GM04503 (cell line): ENCODE measurements around the gene GOLIM4.
"Not testable (repeated sequence)": the region's sequence is repeated elsewhere in the genome, so short reads cannot be mapped to it uniquely, and the experiment has no call there.

Experiments used
- DNase-seq: peaks from one replicate; pipeline ENCODE4 v3.0.0-alpha.2; 2012; ENCODE audit warnings: low read depth

Gene GOLIM4

DNA sequence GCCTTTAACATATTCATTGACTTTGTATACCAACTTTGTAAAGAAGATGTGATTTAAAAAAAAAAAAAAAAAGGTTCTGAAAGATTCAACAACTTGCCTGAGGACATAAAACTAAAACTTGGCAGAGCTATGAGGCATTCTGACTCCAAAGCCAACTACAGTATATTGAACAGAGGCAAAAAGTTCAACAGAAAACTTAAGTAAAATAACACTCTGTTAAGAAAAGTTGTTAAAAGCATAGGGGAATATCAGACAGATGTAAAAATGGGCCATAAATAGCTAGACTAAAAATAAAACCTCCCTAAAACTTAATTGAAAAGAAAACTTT is 23.4 kb downstream of the GOLIM4 start:
- DNase-seq, result no peak

GRCh38 chr3:168071591-168072322 is 24.0 kb downstream of the GOLIM4 start:
- DNase-seq, result peak; percentile 93

GRCh38 chr3:168070919-168071318 is 24.8 kb downstream of the GOLIM4 start:
- no peak for DNase-seq

DNA sequence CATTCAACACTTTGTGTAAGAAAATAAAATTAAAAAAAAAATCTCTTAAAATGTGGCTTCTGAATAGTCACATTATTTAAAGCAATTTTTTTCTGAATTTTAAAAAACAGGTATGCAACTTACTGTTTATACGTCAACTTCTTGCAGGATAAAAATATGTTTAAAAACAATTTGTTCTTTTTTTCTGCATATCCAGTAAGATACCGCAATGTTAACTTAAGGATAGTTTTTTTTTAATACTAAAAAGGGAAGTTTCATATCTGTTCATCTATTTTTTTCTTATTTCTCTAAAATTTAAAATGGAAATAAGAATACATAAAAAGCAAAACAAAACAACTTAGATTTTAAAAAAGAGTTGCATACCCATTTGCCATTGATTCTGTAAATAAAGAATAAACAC is 27.4 kb downstream of the GOLIM4 start:
- DNase-seq, result no peak

GRCh38 chr3:168066882-168067281 is 28.8 kb downstream of the GOLIM4 start:
- DNase-seq, result no peak

GRCh38 chr3:168065569-168065968 is 30.2 kb downstream of the GOLIM4 start:
- no peak for DNase-seq

GRCh38 chr3:168063122-168063521 is 32.6 kb downstream of the GOLIM4 start:
- no peak for DNase-seq

- DNase-seq, result no peak
Measured at GRCh38 chr3:168062679-168063078, 33.0 kb downstream of the GOLIM4 start.

- DNase-seq, result no peak
Measured at GRCh38 chr3:168061332-168061996, 34.3 kb downstream of the GOLIM4 start.

- DNase-seq, result no peak
Measured at GRCh38 chr3:168060317-168060716, 35.4 kb downstream of the GOLIM4 start.

DNA sequence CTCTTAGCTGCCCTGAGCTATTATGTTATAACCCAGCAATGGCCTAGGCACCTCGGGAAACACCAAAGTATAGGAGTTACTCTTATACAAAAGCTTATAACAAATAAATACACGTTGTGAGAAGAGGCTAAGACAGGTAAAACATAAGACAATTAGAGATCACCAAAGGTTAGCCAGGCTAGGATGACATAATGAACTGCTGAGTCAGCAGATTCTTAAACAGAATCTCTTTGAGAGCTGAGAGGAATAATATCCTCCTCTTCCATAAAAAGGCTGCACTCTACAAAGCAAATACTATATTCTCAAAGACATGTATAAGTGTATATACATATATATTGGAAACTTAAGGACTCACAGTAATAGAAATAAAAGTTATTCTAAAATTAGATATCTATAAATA is 37.2 kb downstream of the GOLIM4 start:
- no peak for DNase-seq

DNA sequence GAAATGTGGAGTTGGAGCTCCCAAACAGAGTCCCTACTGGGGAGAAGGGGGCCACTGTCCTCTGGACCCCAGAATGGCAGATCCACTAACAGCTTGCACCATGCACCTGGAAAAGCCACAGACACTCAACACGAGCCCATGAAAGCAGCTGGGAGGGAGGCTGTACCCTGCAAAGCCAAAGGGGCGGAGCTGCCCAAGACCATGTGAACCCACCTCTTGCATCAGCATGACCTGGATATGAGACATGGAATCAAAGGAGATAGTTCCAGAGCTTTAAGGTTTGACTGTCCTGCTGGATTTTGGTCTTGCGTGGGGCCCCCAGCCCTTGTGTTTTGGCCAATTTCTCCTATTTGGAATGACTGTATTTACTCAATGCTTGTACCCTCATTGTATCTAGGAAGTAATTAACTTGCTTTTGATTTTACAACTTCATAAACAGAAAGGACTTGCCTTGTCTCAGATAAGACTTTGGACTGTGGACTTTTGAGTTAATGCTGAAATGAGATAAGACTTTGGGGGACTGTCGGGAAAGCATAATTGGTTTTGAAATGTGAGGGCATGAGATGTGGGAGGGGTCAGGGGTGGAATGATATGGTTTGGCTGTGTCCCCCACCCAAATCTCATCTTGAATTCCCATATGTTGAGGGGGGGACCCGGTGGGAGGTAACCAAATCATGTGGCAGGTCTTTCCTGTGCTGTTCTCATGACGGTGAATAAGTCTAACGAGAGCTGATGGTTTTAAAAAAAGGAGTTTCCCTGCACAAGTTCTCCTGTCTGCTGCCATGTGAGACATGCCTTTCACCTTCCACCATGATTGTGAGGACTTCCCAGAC is 39.1 kb downstream of the GOLIM4 start:
- not testable (repeated sequence) for DNase-seq

DNA sequence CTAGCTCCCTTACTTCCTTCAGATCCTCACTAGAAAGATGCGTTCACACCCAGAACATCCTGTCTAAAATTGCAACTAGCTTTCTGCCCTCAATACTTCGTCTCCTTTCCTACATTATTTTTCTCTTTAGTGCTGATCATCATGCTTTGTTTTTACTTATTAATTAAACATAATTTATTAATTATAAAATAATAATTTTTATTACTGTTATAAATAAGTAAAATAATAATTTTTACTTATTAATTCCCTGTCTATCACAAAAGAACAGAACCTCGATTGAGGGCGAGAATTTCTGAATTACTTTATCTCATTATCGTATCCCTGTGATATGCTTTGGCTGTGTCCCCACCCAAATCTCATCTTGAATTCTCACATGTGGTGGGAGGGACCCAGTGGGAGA is 41.3 kb downstream of the GOLIM4 start:
- DNase-seq, result no peak

GRCh38 chr3:168053115-168053514 is 42.6 kb downstream of the GOLIM4 start:
- no peak for DNase-seq

- no peak for DNase-seq
Measured at GRCh38 chr3:168052515-168052914, 43.2 kb downstream of the GOLIM4 start.

DNA sequence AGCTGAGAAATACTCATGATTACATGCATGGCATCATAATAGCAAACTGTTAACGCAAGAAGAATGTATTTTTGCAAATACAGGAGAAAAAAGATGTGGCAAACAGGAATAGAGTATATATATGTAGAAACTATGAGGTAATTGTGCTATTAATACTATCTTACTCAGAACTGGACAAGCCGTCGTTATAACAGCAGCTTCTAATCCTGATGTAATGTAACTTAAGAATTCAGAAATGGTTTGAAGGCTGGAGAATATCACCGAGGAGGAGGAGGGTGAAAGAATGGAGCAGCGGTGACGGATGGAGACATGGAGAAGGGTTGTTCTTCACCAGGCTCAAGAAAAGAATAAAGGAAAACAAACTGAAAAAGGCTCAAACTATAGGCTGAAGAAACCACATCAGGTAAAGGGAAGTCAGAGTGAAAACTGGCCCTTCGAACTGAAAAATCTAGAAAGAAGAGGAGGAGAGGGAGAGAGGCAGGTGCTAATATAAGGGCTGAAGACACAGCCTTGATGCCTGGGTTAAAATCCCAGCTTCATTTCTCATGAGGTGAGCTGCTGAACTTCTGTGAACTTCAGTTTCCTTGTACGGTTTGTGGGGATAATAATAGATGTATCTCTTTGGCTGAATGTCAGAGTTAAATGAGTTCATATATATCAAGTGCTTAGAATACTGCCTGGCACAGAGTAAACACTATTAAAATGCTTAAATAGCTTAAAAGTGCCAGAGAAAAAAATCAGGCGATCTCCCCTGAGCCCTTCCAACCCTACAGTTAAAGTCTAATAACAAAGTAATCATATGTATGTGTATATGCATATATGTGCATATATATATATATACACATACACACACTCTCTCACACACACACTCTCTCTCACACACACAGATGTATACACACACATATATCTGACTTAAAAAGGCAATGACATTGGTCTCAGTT is 43.9 kb downstream of the GOLIM4 start:
- DNase-seq, result no peak

DNA sequence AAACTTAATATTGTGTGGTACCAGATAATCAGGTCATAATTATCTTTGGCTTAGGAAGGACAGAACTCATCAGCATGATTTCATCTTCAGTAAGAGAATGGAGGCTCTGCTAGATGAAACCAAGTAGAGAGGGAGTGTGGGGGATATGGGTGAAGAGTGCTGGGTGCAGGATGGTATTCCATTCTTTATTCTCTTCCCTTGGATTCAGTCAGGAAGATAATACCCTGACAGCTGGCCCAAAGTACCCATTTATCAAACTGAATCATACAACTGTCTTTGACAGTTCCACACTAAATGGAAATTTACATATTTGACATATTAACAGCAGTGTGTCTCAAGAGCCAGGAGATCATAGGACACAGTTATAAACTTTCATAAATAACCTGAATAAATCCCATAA is 44.7 kb downstream of the GOLIM4 start:
- DNase-seq, result no peak

- no peak for DNase-seq
Measured at GRCh38 chr3:168049367-168049974, 46.3 kb downstream of the GOLIM4 start.

GRCh38 chr3:168048414-168049330 is 47.1 kb downstream of the GOLIM4 start:
- DNase-seq, result no peak

DNA sequence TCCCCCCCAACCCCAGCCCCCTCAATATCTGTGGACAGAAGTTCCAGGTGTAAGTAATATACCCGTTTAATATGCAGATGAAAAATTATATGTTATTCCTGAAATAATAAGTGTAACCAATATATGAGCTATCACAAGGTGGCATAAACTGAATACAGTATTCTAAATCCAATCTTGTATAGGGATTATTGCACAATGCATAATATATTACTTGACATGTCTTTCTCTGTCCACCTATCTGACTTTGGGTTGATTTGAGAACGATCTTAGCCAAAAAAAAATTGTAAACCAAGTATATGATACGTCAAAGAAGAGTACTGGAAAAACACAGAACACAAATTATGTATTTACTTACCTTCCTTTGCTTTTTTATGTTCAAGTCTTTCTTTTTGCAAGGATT is 47.8 kb downstream of the GOLIM4 start:
- DNase-seq, result no peak
